Measurements from ENCODE around the gene CD38. TPM values are rescaled to one million over a fixed set of nuclear protein-coding genes. Genes with fewer than 3 reads are reported as not detected.

Gene CD38
- under 0.01 and 0.13 TPM in 2 replicates for total RNA-seq

GRCh38 chr4:15778289-15779241, at the start of gene CD38:
CD38 (plus strand) TSS chr4:15778328; CDS start chr4:15778415, 87 bp downstream.

Other genes with a start within 250 kb of the CD38 start
- 75.6 and 77.7 TPM in 2 replicates for gene FBXL5, start 123.0 kb upstream of the CD38 start, total RNA-seq
- gene FAM200B, start 96.5 kb upstream of the CD38 start, total RNA-seq: 31.4 and 32.3 TPM in 2 replicates
- gene BST1, start 75.3 kb upstream of the CD38 start, total RNA-seq: 6.0 and 14.8 TPM in 2 replicates
- not detected in 2 replicates for gene FGFBP1, start 160.4 kb downstream of the CD38 start, total RNA-seq
- gene FGFBP2, start 184.8 kb downstream of the CD38 start, total RNA-seq: not detected in 2 replicates

Measured in thoracic aorta endothelial cell (primary cell).